Measurements from ENCODE around the gene SLC16A12.

GRCh38 chr10:89553064-89553734 lies 17.8 kb upstream of the SLC16A12 start:
- TF ChIP-seq CTCF (IDR thresholded peaks at IDR 0.05) = no peak
- no peak for TF ChIP-seq POLR2A (IDR thresholded peaks at IDR 0.05)
- no peak for TF ChIP-seq EP300 (IDR thresholded peaks at IDR 0.05)
- peak in 1 of 2 donors; percentile 13 for TF ChIP-seq POLR2AphosphoS5 (IDR thresholded peaks at IDR 0.05)
